HEK293 (cell line): ENCODE measurements around the gene GTF2H3.

ENCODE experiments used
- ELK4 ChIP-seq: IDR thresholded peaks from 2 replicates; pipeline ENCODE4 v1.6.1; 2011; ENCODE audit warnings: mild to moderate bottlenecking, low read depth, low read length, borderline replicate concordance
- KLF10 ChIP-seq: fragments of 450-650 bp; IDR thresholded peaks from 2 replicates; pipeline ENCODE4 v1.5.1; 2018; ENCODE audit warnings: missing biosample characterization, mild to moderate bottlenecking, missing genetic modification characterization
- KLF8 ChIP-seq: fragments of 450-650 bp; formaldehyde crosslinking; IDR thresholded peaks from 2 replicates; pipeline ENCODE4 v1.5.1; 2016; ENCODE audit warnings: missing biosample characterization, missing genetic modification characterization
- KLF9 ChIP-seq: fragments of 450-650 bp; formaldehyde crosslinking; IDR thresholded peaks from 2 replicates; pipeline ENCODE4 v1.5.1; 2016; ENCODE audit warnings: missing biosample characterization, missing genetic modification characterization, low read depth
- PBX3 ChIP-seq: sonication (generic); formaldehyde crosslinking; IDR thresholded peaks from 2 replicates; pipeline ENCODE4 v1.8.1; 2022; ENCODE audit warnings: mild to moderate bottlenecking, moderate library complexity, missing genetic modification reagents
- RBAK ChIP-seq: fragments of 450-650 bp; formaldehyde crosslinking; IDR thresholded peaks from 2 replicates; pipeline ENCODE4 v1.5.1; 2016; ENCODE audit warnings: missing biosample characterization, missing genetic modification characterization
- SCRT2 ChIP-seq: fragments of 450-650 bp; formaldehyde crosslinking; IDR thresholded peaks from 2 replicates; pipeline ENCODE4 v1.5.1; 2016; ENCODE audit warnings: missing biosample characterization, missing genetic modification characterization
- TSHZ1 ChIP-seq: fragments of 450-650 bp; formaldehyde crosslinking; IDR thresholded peaks from 2 replicates; pipeline ENCODE4 v1.5.1; 2016; ENCODE audit warnings: missing biosample characterization, missing genetic modification characterization, borderline replicate concordance
- ZNF121 ChIP-seq: fragments of 450-650 bp; formaldehyde crosslinking; IDR thresholded peaks from 2 replicates; pipeline ENCODE4 v1.5.1; 2016; ENCODE audit warnings: missing biosample characterization, missing genetic modification characterization
- ZNF133 ChIP-seq: fragments of 450-650 bp; formaldehyde crosslinking; IDR thresholded peaks from 2 replicates; pipeline ENCODE4 v1.5.1; 2016; ENCODE audit warnings: missing biosample characterization, missing genetic modification characterization
- ZNF138 ChIP-seq: fragments of 450-650 bp; formaldehyde crosslinking; IDR thresholded peaks from 2 replicates; pipeline ENCODE4 v1.5.1; 2016; ENCODE audit warnings: missing biosample characterization, missing genetic modification characterization, borderline replicate concordance
- ZNF146 ChIP-seq: fragments of 450-650 bp; formaldehyde crosslinking; IDR thresholded peaks from 2 replicates; pipeline ENCODE4 v1.5.1; 2016; ENCODE audit warnings: missing biosample characterization, missing genetic modification characterization
- ZNF148 ChIP-seq: fragments of 450-650 bp; formaldehyde crosslinking; IDR thresholded peaks from 2 replicates; pipeline ENCODE4 v1.5.0; 2017; ENCODE audit warnings: missing biosample characterization, missing genetic modification characterization, borderline replicate concordance
- ZNF174 ChIP-seq: fragments of 450-650 bp; formaldehyde crosslinking; IDR thresholded peaks from 2 replicates; pipeline ENCODE4 v1.5.0; 2017; ENCODE audit warnings: missing biosample characterization, mild to moderate bottlenecking, missing genetic modification characterization
- ZNF211 ChIP-seq: fragments of 450-650 bp; formaldehyde crosslinking; IDR thresholded peaks from 2 replicates; pipeline ENCODE4 v1.5.1; 2016; ENCODE audit warnings: low read depth, missing biosample characterization, missing genetic modification characterization
- ZNF221 ChIP-seq: fragments of 450-650 bp; formaldehyde crosslinking; IDR thresholded peaks from 2 replicates; pipeline ENCODE4 v1.5.1; 2017; ENCODE audit warnings: missing biosample characterization, missing genetic modification characterization, borderline replicate concordance
- ZNF248 ChIP-seq: fragments of 450-650 bp; formaldehyde crosslinking; IDR thresholded peaks from 2 replicates; pipeline ENCODE4 v1.5.1; 2017; ENCODE audit warnings: missing biosample characterization, missing genetic modification characterization
- ZNF423 ChIP-seq: fragments of 450-650 bp; formaldehyde crosslinking; IDR thresholded peaks from 2 replicates; pipeline ENCODE4 v1.5.1; 2016; ENCODE audit warnings: missing biosample characterization, missing genetic modification characterization
- ZNF48 ChIP-seq: fragments of 450-650 bp; formaldehyde crosslinking; IDR thresholded peaks from 2 replicates; pipeline ENCODE4 v1.5.1; 2016; ENCODE audit warnings: missing biosample characterization, missing genetic modification characterization
- ZNF488 ChIP-seq: fragments of 450-650 bp; formaldehyde crosslinking; IDR thresholded peaks from 2 replicates; pipeline ENCODE4 v1.5.1; 2016; ENCODE audit warnings: missing biosample characterization, missing genetic modification characterization
- ZNF548 ChIP-seq: fragments of 450-650 bp; formaldehyde crosslinking; IDR thresholded peaks from 2 replicates; pipeline ENCODE4 v1.5.1; 2016; ENCODE audit warnings: missing biosample characterization, missing genetic modification characterization
- ZNF629 ChIP-seq: fragments of 450-650 bp; formaldehyde crosslinking; IDR thresholded peaks from 2 replicates; pipeline ENCODE4 v1.5.1; 2017; ENCODE audit warnings: missing biosample characterization, missing genetic modification characterization
- ZNF670 ChIP-seq: fragments of 450-650 bp; formaldehyde crosslinking; IDR thresholded peaks from 2 replicates; pipeline ENCODE4 v1.5.1; 2016; ENCODE audit warnings: missing biosample characterization, missing genetic modification characterization, low read depth
- ZNF692 ChIP-seq: fragments of 450-650 bp; formaldehyde crosslinking; IDR thresholded peaks from 2 replicates; pipeline ENCODE4 v1.5.1; 2016; ENCODE audit warnings: missing biosample characterization, missing genetic modification characterization
- ZNF792 ChIP-seq: fragments of 450-650 bp; formaldehyde crosslinking; IDR thresholded peaks from 2 replicates; pipeline ENCODE4 v1.5.1; 2016; ENCODE audit warnings: missing biosample characterization, missing genetic modification characterization
- TF ChIP-seq, protein P1 (sequence below): fragments of 450-650 bp; formaldehyde crosslinking; IDR thresholded peaks from 2 replicates; pipeline ENCODE4 v1.5.1; 2016; ENCODE audit warnings: missing biosample characterization, missing genetic modification characterization, borderline replicate concordance
- TF ChIP-seq, protein P2 (sequence below): fragments of 450-650 bp; formaldehyde crosslinking; IDR thresholded peaks from 2 replicates; pipeline ENCODE4 v1.5.1; 2016; ENCODE audit warnings: missing biosample characterization, missing genetic modification characterization

GTF2H3 gene

GRCh38 chr12:123670882-123671728 is 37.5 kb downstream of the GTF2H3 start, which contains the start of gene TCTN2 (continued):
- TF ChIP-seq ZNF121 (tag by site-specific recombination) (no peak), ZNF670 (no peak), ZNF174 (no peak), ZNF792 (tag by site-specific recombination) (no peak), ZNF221 (tag by site-specific recombination) (no peak), ZNF148 (no peak), ZNF133 (tag by site-specific recombination) (no peak), PBX3 (CRISPR knock-in tag) (no peak), RBAK (tag by site-specific recombination) (no peak), TSHZ1 (tag by site-specific recombination) (no peak), ZNF248 (tag by site-specific recombination) (no peak), ZNF423 (no peak), ELK4 (no peak), ZNF138 (tag by site-specific recombination) (no peak), ZNF692 (tag by site-specific recombination) (peak; percentile 89; the same call in 1 of the 2 replicates), ZNF146 (tag by site-specific recombination) (no peak), ZNF629 (tag by site-specific recombination) (no peak), KLF9 (tag by site-specific recombination) (peak; percentile 16; the same call in 1 of the 2 replicates), ZNF488 (tag by site-specific recombination) (no peak), ZNF548 (tag by site-specific recombination) (no peak), ZNF211 (tag by site-specific recombination) (no peak), SCRT2 (tag by site-specific recombination) (no peak), KLF10 (tag by site-specific recombination) (no peak), KLF8 (tag by site-specific recombination) (peak; percentile 52), ZNF48 (tag by site-specific recombination) (no peak)
- TF ChIP-seq, protein P1, sequence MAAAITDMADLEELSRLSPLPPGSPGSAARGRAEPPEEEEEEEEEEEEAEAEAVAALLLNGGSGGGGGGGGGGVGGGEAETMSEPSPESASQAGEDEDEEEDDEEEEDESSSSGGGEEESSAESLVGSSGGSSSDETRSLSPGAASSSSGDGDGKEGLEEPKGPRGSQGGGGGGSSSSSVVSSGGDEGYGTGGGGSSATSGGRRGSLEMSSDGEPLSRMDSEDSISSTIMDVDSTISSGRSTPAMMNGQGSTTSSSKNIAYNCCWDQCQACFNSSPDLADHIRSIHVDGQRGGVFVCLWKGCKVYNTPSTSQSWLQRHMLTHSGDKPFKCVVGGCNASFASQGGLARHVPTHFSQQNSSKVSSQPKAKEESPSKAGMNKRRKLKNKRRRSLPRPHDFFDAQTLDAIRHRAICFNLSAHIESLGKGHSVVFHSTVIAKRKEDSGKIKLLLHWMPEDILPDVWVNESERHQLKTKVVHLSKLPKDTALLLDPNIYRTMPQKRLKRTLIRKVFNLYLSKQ (tag by site-specific recombination), result no peak
- TF ChIP-seq, protein P2, sequence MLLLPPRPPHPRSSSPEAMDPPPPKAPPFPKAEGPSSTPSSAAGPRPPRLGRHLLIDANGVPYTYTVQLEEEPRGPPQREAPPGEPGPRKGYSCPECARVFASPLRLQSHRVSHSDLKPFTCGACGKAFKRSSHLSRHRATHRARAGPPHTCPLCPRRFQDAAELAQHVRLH (tag by site-specific recombination), result no peak
